MCF 10A (cell line): ENCODE measurements around the gene ENO4. TPM values are rescaled to one million over a fixed set of nuclear protein-coding genes. Genes with fewer than 3 reads are reported as not detected.

Source experiments
- BruUV-seq: library from RNA; stranded (reverse); fragments of 400-500 nt; replicated peaks from 2 replicates; lab custom pipeline; 2021; lab: Mats Ljungman, UMichigan
- CTCF ChIA-PET: fragments of 300-600 bp; sonication (Branson Sonifier 250); formaldehyde crosslinking; extraction: SDS; loops from one replicate; lab custom pipeline; 2021; ENCODE audit warnings: antibody characterized with exemption, inconsistent platforms; lab: Yijun Ruan, JAX
- POLR2A ChIA-PET: fragments of 300-600, 350-650 bp; sonication (Branson Sonifier 250); formaldehyde crosslinking; extraction: SDS; loops from one replicate; lab custom pipeline; 2020; ENCODE audit warnings: antibody characterized with exemption, inconsistent platforms; lab: Yijun Ruan, JAX
- DNase-seq: peaks from one replicate; pipeline ENCODE4 v3.0.0-alpha.2; 2018; ENCODE audit not compliant: unreplicated experiment
- H3K27ac Mint-ChIP-seq: one replicate; pipeline ENCODE4 v1.8.0; 2022; ENCODE audit warnings: mild to moderate bottlenecking, low read depth, mixed read lengths; ENCODE audit not compliant: unreplicated experiment
- H3K27me3 Mint-ChIP-seq: one replicate; pipeline ENCODE4 v1.8.0; 2022; ENCODE audit warnings: mixed read lengths; ENCODE audit not compliant: insufficient read depth, unreplicated experiment
- H3K36me3 Mint-ChIP-seq: one replicate; pipeline ENCODE4 v1.8.0; 2022; ENCODE audit warnings: mild to moderate bottlenecking, moderate library complexity, mixed read lengths; ENCODE audit not compliant: insufficient read depth, unreplicated experiment
- H3K4me1 Mint-ChIP-seq: one replicate; pipeline ENCODE4 v1.8.0; 2022; ENCODE audit warnings: mixed read lengths; ENCODE audit not compliant: insufficient read depth, unreplicated experiment
- H3K4me3 Mint-ChIP-seq: one replicate; pipeline ENCODE4 v1.8.0; 2022; ENCODE audit warnings: mild to moderate bottlenecking, moderate library complexity, mixed read lengths; ENCODE audit not compliant: unreplicated experiment
- H3K9me3 Mint-ChIP-seq: one replicate; pipeline ENCODE4 v1.8.0; 2022; ENCODE audit warnings: mixed read lengths; ENCODE audit not compliant: unreplicated experiment
- CTCF ChIP-seq: fragments of 200-600 bp; IDR thresholded peaks from one replicate; pipeline ENCODE4 v1.8.0; 2022; ENCODE audit warnings: antibody characterized with exemption, mild to moderate bottlenecking; ENCODE audit not compliant: unreplicated experiment
- intact Hi-C: fragments of 100-400 bp; cut with micrococcal nuclease; formaldehyde crosslinking; loops from 2 replicates; pipeline ENCODE4 v1.14.1; 2022
- total RNA-seq: library from RNA; stranded (reverse); gene quantifications from 2 replicates; pipeline ENCODE4 v1.2.3, GENCODE V29; 2022

The ENO4 gene
- total RNA-seq, 1 experiment from 2014 or later, result not detected

DNA sequence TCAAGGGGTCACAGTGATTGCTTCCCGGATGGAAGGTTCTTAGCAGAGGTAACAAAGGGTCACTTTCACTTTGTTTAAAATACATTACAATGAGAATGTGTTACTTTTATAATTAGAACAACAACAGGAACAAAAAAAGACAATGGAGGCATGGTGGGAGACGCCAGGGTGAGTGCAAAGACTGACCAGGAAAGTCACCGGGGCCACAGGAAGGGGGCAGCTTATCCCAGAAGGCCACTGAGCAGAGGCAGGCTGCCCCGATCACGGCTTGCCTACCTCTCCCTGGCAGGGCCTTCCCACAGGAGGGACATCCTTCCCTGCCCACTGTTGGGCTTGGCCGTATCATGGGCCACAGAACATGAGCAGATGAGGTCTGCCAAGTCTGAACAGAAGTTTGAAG lies 46.8 kb upstream of the ENO4 start:
- intact Hi-C loops, result no loop called here
- DNase-seq, result no peak
- Mint-ChIP-seq H3K9me3 (no peaks in the 10 kb centered on the region), H3K27me3 (peaks cover 21% of the 10 kb centered on the region), H3K4me1 (no peaks in the 10 kb centered on the region), H3K27ac (no peak overlapping the region), H3K4me3 (no peak overlapping the region), H3K36me3 (no peaks in the 10 kb centered on the region)
- no TSS peak for BruUV-seq
- ChIA-PET CTCF (interaction anchor here (1.7 to 18.6 kb wide), 2 partner anchors 120 to 370 kb away, joined by 8 to 578 read pairs; no protein-coding TSS in a partner anchor), POLR2A (no interaction called here)
- TF ChIP-seq CTCF, result no peak

GRCh38 chr10:116802876-116803275 lies 46.4 kb upstream of the ENO4 start:
- CTCF ChIA-PET, result interaction anchor here (1.0 to 18.6 kb wide), 3 partner anchors 14 to 369 kb away, joined by 3 to 578 read pairs (median 8); no protein-coding TSS in a partner anchor

DNA sequence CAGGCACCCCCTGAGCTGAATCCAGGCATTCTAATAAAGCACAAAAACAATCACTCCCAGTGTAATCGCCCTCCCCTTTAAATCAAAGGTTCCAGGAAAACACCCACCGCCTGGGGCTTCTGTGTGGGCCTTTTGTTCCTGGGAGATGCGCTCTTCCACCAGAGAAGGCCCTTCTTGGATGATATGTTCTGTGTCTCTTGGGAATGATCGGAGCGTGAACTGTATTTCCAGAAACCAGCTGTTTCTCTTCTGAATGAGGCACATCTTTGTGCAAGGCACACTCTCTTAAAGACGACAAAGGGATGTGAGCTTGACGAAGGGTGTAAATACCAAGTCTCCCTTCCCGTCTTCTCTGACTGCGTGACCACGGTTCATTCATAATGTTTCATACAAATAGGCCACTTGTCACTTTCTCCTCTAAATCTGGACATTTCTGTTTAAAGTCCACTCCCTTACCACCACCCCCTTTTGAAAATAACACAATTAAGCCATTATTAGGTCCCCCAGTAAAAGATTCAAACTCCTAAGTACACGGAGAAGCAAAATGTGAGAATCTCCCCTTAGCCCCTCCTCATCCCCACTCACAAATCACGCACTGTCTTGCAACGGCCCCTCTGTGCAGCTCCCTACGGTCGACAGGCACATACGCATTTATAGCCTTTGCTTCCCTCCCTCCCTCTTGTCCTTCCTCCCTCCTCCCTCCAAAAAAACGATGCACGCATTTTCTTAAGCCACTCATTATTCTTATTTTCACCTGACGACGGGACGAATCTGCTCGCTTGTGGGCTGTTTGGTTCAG lies 45.6 kb upstream of the ENO4 start:
- no peaks in the 10 kb centered on the region for H3K36me3 Mint-ChIP-seq
- TF ChIP-seq CTCF, result no peak
- ChIA-PET CTCF (interaction anchor here (1.0 to 18.6 kb wide), 2 partner anchors 13 to 368 kb away, joined by 3 to 578 read pairs; no protein-coding TSS in a partner anchor), POLR2A (interaction anchor here (0.5 kb wide), 1 partner anchor 148 kb away, joined by 3 read pairs; no protein-coding TSS in a partner anchor)
- BruUV-seq, result no TSS peak
- H3K9me3 Mint-ChIP-seq, result no peaks in the 10 kb centered on the region
- H3K4me1 Mint-ChIP-seq, result no peaks in the 10 kb centered on the region
- DNase-seq, result no peak
- no peak overlapping the region for H3K27ac Mint-ChIP-seq
- intact Hi-C loops, result no loop called here
- H3K27me3 Mint-ChIP-seq, result peaks cover 21% of the 10 kb centered on the region
- H3K4me3 Mint-ChIP-seq, result no peak overlapping the region

More at GRCh38 chr10:116802876-116803275, 46.4 kb upstream of the ENO4 start:
- intact Hi-C loops, result no loop called here
- Mint-ChIP-seq H3K27ac (no peak overlapping the region), H3K9me3 (no peaks in the 10 kb centered on the region), H3K27me3 (peaks cover 21% of the 10 kb centered on the region), H3K4me3 (no peak overlapping the region), H3K36me3 (no peaks in the 10 kb centered on the region), H3K4me1 (no peaks in the 10 kb centered on the region)
- no TSS peak for BruUV-seq
- DNase-seq, result no peak
- POLR2A ChIA-PET, result no interaction called here
- TF ChIP-seq CTCF, result no peak

- no peak overlapping the region for H3K27ac Mint-ChIP-seq
- no TSS peak for BruUV-seq
- no peaks in the 10 kb centered on the region for H3K9me3 Mint-ChIP-seq
- TF ChIP-seq CTCF, result no peak
- peaks cover 35% of the 10 kb centered on the region for H3K27me3 Mint-ChIP-seq
- no peak overlapping the region for H3K4me3 Mint-ChIP-seq
- H3K4me1 Mint-ChIP-seq, result no peaks in the 10 kb centered on the region
- intact Hi-C loops, result no loop called here
- H3K36me3 Mint-ChIP-seq, result no peaks in the 10 kb centered on the region
- ChIA-PET POLR2A (no interaction called here), CTCF (interaction anchor here (3.3 to 18.6 kb wide), 3 partner anchors 12 to 363 kb away, joined by 11 to 578 read pairs (median 23); no protein-coding TSS in a partner anchor)
- DNase-seq, result no peak
These were observed 40.6 kb upstream of the ENO4 start for GRCh38 chr10:116808706-116809105.
